SK-N-SH treated with all-trans-retinoic acid at 6 μM for 48 hours (cell line): ENCODE results near the gene DOCK1.

Experiments used
- ARNTL ChIP-seq: fragments of 450-650 bp; formaldehyde crosslinking; IDR thresholded peaks from 2 replicates; pipeline ENCODE4 v1.5.0; 2020; ENCODE audit warnings: low read depth, mild to moderate bottlenecking, moderate library complexity, borderline replicate concordance
- CREB5 ChIP-seq: fragments of 250-450 bp; sonication (Bioruptor Pico); IDR thresholded peaks from 2 replicates; pipeline ENCODE4 v1.5.1; 2020; ENCODE audit warnings: low read depth, mild to moderate bottlenecking, moderate library complexity
- ESRRG ChIP-seq: fragments of 250-450 bp; sonication (Bioruptor Pico); IDR thresholded peaks from 2 replicates; pipeline ENCODE4 v1.6.1; 2021; ENCODE audit warnings: mild to moderate bottlenecking
- OSR1 ChIP-seq: fragments of 250-450 bp; sonication (Bioruptor Pico); IDR thresholded peaks from 2 replicates; pipeline ENCODE4 v1.8.0; 2022; ENCODE audit warnings: moderate library complexity, mild to moderate bottlenecking, inconsistent platforms
- TSHZ2 ChIP-seq: fragments of 250-450 bp; sonication (Bioruptor Pico); IDR thresholded peaks from 2 replicates; pipeline ENCODE4 v1.5.0; 2020; ENCODE audit warnings: mild to moderate bottlenecking, moderate library complexity
- ZC3H10 ChIP-seq: fragments of 250-450 bp; sonication (Bioruptor Pico); IDR thresholded peaks from 2 replicates; pipeline ENCODE4 v1.5.1; 2021; ENCODE audit warnings: mild to moderate bottlenecking, moderate library complexity
- ZFP30 ChIP-seq: fragments of 450-650 bp; formaldehyde crosslinking; IDR thresholded peaks from 2 replicates; pipeline ENCODE4 v1.5.0; 2022; ENCODE audit warnings: mild to moderate bottlenecking, moderate library complexity
- TF ChIP-seq, protein P1 (sequence below): fragments of 250-450 bp; sonication (Bioruptor Pico); IDR thresholded peaks from 2 replicates; pipeline ENCODE4 v1.8.0; 2020; ENCODE audit warnings: mild to moderate bottlenecking, moderate library complexity, borderline replicate concordance

GRCh38 chr10:127431525-127431924 is 526.3 kb downstream of the DOCK1 start:
- TF ChIP-seq OSR1 (CRISPR knock-in tag) (no peak), ZFP30 (CRISPR knock-in tag) (no peak), CREB5 (no peak), ARNTL (CRISPR knock-in tag) (no peak), ESRRG (CRISPR knock-in tag) (no peak), TSHZ2 (CRISPR knock-in tag) (no peak), ZC3H10 (CRISPR knock-in tag) (no peak)
- TF ChIP-seq, protein P1, sequence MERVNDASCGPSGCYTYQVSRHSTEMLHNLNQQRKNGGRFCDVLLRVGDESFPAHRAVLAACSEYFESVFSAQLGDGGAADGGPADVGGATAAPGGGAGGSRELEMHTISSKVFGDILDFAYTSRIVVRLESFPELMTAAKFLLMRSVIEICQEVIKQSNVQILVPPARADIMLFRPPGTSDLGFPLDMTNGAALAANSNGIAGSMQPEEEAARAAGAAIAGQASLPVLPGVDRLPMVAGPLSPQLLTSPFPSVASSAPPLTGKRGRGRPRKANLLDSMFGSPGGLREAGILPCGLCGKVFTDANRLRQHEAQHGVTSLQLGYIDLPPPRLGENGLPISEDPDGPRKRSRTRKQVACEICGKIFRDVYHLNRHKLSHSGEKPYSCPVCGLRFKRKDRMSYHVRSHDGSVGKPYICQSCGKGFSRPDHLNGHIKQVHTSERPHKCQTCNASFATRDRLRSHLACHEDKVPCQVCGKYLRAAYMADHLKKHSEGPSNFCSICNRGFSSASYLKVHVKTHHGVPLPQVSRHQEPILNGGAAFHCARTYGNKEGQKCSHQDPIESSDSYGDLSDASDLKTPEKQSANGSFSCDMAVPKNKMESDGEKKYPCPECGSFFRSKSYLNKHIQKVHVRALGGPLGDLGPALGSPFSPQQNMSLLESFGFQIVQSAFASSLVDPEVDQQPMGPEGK (CRISPR knock-in tag): no peak
